KOPT-K1 (cell line): Measurements from ENCODE around the gene SEC14L6.

ENCODE experiments used
- H3K27ac ChIP-seq: fragments of 200-600 bp; sonication (generic); 2 replicates; pipeline ENCODE4 v1.5.1; 2016; ENCODE audit warnings: antibody characterized with exemption, mild to moderate bottlenecking, low read depth, low read length; ENCODE audit not compliant: poor library complexity, severe bottlenecking
- H3K36me3 ChIP-seq: fragments of 200-600 bp; sonication (generic); 2 replicates; pipeline ENCODE4 v1.5.1; 2017; ENCODE audit warnings: antibody characterized with exemption, mild to moderate bottlenecking, low read length, moderate library complexity; ENCODE audit not compliant: insufficient read depth
- H3K9me3 ChIP-seq: fragments of 200-600 bp; sonication (generic); 2 replicates; pipeline ENCODE4 v1.5.1; 2017; ENCODE audit warnings: antibody characterized with exemption, low read length, mild to moderate bottlenecking; ENCODE audit not compliant: insufficient read depth, poor library complexity, severe bottlenecking

SEC14L6 gene

GRCh38 chr22:30479981-30480380, 66.6 kb downstream of the SEC14L6 start:
- Histone ChIP-seq H3K9me3 (no peaks in the 10 kb centered on the region), H3K27ac (no peak overlapping the region), H3K36me3 (no peaks in the 10 kb centered on the region)

- Histone ChIP-seq H3K9me3 (no peaks in the 10 kb centered on the region), H3K27ac (no peak overlapping the region), H3K36me3 (no peaks in the 10 kb centered on the region)
Measured at GRCh38 chr22:30474683-30475424, 71.7 kb downstream of the SEC14L6 start.

- no peak overlapping the region for H3K27ac ChIP-seq
- no peaks in the 10 kb centered on the region for H3K9me3 ChIP-seq
- no peaks in the 10 kb centered on the region for H3K36me3 ChIP-seq
Measured at GRCh38 chr22:30474121-30474520, 72.4 kb downstream of the SEC14L6 start.

GRCh38 chr22:30472994-30473720, 73.4 kb downstream of the SEC14L6 start:
- no peaks in the 10 kb centered on the region for H3K9me3 ChIP-seq
- H3K36me3 ChIP-seq = no peaks in the 10 kb centered on the region
- H3K27ac ChIP-seq = no peak overlapping the region
